ENCODE results near the gene UNC5CL.

The UNC5CL gene

DNA sequence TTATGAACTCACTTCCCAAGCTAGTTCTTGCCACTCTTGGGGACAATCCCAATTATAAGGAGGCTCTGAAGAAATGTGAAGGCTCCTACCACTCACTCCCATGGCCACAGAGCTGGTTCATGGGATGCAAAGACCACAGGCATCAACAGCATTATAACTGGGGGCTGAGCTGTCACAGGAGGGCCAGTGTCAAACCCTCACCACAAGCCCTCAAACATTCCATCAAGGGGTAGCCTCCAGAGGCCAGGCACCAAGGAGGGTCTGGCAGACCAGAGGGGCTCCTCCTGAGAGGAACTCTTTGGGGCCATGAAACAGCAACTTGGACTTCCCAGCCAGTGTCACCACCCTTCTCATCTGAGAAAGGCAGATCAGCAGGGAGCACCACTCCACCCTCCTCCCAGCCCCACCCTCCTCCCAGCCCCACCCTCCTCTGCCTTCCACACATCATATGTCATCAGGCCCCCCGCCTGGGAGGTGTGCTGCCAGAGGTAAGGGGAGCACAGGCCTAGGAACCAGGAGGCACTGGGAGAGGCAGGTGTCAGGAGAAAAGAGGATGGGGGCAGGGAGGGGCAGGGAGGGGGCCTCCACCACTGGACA is 2.0 kb upstream of the UNC5CL start:
- TF ChIP-seq, protein P1, sequence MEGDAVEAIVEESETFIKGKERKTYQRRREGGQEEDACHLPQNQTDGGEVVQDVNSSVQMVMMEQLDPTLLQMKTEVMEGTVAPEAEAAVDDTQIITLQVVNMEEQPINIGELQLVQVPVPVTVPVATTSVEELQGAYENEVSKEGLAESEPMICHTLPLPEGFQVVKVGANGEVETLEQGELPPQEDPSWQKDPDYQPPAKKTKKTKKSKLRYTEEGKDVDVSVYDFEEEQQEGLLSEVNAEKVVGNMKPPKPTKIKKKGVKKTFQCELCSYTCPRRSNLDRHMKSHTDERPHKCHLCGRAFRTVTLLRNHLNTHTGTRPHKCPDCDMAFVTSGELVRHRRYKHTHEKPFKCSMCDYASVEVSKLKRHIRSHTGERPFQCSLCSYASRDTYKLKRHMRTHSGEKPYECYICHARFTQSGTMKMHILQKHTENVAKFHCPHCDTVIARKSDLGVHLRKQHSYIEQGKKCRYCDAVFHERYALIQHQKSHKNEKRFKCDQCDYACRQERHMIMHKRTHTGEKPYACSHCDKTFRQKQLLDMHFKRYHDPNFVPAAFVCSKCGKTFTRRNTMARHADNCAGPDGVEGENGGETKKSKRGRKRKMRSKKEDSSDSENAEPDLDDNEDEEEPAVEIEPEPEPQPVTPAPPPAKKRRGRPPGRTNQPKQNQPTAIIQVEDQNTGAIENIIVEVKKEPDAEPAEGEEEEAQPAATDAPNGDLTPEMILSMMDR (IDR thresholded peaks at IDR 0.05; ENCODE audit: low read depth, low read length, missing control alignments): no peak
- no peak for DNase-seq (ENCODE audit: extremely low read depth, low read depth)
- no peak overlapping the region for H3K4me3 ChIP-seq (replicated peaks; ENCODE audit: low read depth, low read length)

DNA sequence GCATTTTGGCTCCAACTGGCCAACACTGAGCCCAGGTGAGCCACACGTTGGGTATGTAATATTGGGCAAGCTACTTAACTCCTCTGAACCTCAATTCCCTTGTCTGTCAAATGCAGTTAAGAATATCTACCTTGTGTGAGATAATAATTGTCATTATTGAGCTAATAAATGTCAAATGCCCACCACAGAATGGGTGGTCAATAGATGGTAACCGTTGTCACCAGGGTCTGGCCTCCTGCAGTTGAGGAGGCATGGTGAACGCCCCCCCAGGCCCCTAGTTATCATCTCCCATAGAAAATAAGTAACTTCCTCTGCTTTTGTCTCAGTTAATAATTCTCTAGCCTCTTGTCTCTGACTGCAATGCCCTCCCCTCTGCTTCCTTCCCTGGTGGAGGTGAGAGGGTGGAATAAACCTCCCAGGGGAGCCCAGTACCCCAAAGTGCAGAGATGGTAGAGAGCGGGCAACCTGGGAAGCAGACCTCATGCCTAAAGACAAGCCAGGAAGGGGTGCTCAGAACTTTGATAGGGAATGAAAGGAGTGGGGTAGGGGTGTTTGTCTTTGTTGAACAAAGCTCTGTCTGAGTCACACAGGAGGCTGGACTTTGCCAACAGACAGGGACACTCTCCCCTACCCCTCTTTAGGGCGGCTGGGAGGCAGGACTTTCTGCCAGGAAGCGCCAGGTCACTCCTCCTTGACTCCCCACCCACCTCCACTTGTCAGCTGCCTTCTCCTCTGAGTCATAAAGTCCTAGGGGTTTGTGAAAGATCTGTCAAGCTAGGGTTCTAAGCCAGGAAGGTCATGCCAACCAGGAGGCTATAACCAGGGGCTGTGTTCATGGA is 1.3 kb upstream of the UNC5CL start:
- TF ChIP-seq, protein P1 (IDR thresholded peaks at IDR 0.05; ENCODE audit: low read depth, low read length, missing control alignments): no peak
- DNase-seq (ENCODE audit: extremely low read depth, low read depth): no peak
- no peak overlapping the region for H3K4me3 ChIP-seq (replicated peaks; ENCODE audit: low read depth, low read length)

DNA sequence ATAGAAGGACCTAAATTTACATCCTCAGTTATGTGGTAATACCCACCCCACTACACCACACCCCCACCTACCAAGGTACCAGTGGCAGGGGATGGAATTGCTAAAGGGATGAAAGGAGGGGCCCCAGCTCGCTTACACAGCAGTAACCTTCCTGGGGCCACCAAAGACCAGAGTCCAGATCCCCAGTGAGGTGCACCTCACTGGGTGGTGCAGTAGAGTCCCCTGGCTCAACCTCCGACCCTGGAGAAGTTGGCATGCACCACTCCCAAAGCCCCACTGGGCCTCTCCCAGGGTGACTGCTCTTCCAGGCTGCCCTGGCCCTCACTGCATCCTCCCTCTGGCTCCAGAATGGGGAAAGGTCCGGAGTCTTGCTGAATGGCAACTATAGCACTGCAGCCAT is 816 bp downstream of the UNC5CL start:
- H3K4me3 ChIP-seq (replicated peaks; ENCODE audit: low read depth, low read length): no peak overlapping the region
- DNase-seq (ENCODE audit: extremely low read depth, low read depth): no peak
- TF ChIP-seq, protein P1 (IDR thresholded peaks at IDR 0.05; ENCODE audit: low read depth, low read length, missing control alignments): no peak

GRCh38 chr6:41037107-41037900 is 1.7 kb downstream of the UNC5CL start:
- no peak overlapping the region for H3K4me3 ChIP-seq (replicated peaks; ENCODE audit: low read depth, low read length)
- TF ChIP-seq, protein P1 (IDR thresholded peaks at IDR 0.05; ENCODE audit: low read depth, low read length, missing control alignments): no peak
- DNase-seq (ENCODE audit: extremely low read depth, low read depth): no peak

DNA sequence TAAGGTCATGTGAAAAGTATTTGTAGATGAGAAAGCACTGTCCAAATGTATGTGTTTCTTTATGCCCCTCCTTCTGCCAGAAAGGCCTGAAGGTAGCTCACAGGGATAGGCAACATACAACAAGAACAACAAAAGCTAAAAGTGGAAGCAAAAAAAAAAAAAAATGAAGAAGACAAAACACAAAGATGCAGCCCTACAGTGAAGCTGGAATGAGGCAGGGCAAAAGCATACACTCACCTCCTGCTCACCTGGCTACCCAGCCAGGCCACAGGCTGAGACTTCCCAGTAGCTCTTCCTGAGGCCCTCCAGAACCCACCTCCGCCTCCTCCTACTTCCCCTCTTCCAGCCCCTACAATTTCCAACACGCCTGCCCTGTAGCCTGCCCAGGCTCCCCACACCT is 2.4 kb downstream of the UNC5CL start:
- no peak overlapping the region for H3K4me3 ChIP-seq (replicated peaks; ENCODE audit: low read depth, low read length)
- DNase-seq (ENCODE audit: extremely low read depth, low read depth): no peak
- TF ChIP-seq, protein P1 (IDR thresholded peaks at IDR 0.05; ENCODE audit: low read depth, low read length, missing control alignments): no peak

- no peak for DNase-seq (ENCODE audit: extremely low read depth, low read depth)
These were observed 2.8 kb downstream of the UNC5CL start for GRCh38 chr6:41036186-41036585.

More at GRCh38 chr6:41036186-41036585, 2.8 kb downstream of the UNC5CL start:
- no peak overlapping the region for H3K4me3 ChIP-seq (replicated peaks; ENCODE audit: low read depth, low read length)
- TF ChIP-seq, protein P1 (IDR thresholded peaks at IDR 0.05; ENCODE audit: low read depth, low read length, missing control alignments): no peak
